ENCODE results near the gene PKHD1.

- TF ChIP-seq CTCF (IDR thresholded peaks at IDR 0.05) (no peak), POLR2A (IDR thresholded peaks at IDR 0.05) (no peak)
These were observed 161.3 kb downstream of the PKHD1 start for GRCh38 chr6:51926125-51926524.

Data from uterus (tissue), 2 donors.